Cardiac septum (tissue), 1 donor: ENCODE measurements around the gene ENG. TPM values are rescaled to one million over a fixed set of nuclear protein-coding genes. Genes with fewer than 3 reads are reported as not detected.
"Not testable (repeated sequence)": the region's sequence is repeated elsewhere in the genome, so short reads cannot be mapped to it uniquely, and the experiment has no call there.

Experiments
- DNase-seq: peaks from one replicate; pipeline ENCODE4 v3.0.0-alpha.2; 2020; ENCODE audit warnings: low spot score
- intact Hi-C: fragments of 100-400 bp; cut with DNase I; formaldehyde crosslinking; loops from one replicate; pipeline ENCODE4 v1.14.0; 2022
- total RNA-seq: library from RNA; stranded (reverse); fragmentation: NEBNext Ultra II Directional; extraction: Animal tissue kit (Norgen Biotek cat#: 25700); gene quantifications from one replicate; pipeline ENCODE4 v1.2.1, GENCODE V29; 2021
- donor health status: DM: no; HTN: no; CAD: no.

The ENG gene
- total RNA-seq, 1 donor from 2014 or later, result 244 TPM

GRCh38 chr9:127881715-127882114 is 27.3 kb upstream of the ENG start:
- intact Hi-C loops, DNase-seq: not testable (repeated sequence)

GRCh38 chr9:127880143-127880542 is 25.7 kb upstream of the ENG start:
- intact Hi-C loops, result no loop called here
- DNase-seq, result no peak

- no peak for DNase-seq
- intact Hi-C loops, result loop anchor here (5.0 kb wide), 1 partner anchor 38 kb away; the partner anchor contains the start of gene ST6GALNAC4
Observed at GRCh38 chr9:127878652-127879390, 24.4 kb upstream of the ENG start.

GRCh38 chr9:127878001-127878651 is 23.7 kb upstream of the ENG start:
- intact Hi-C loops, result loop anchor here (5.0 kb wide), 1 partner anchor 39 kb away; the partner anchor contains the start of gene ST6GALNAC4

GRCh38 chr9:127877566-127877998 is 23.1 kb upstream of the ENG start, which contains the start of gene AK1:
AK1 (minus strand) TSS chr9:127877675; CDS start chr9:127874617, 3,058 bp downstream.
- DNase-seq, result peak; percentile 93
- intact Hi-C loops, result loop anchor here (2.0 to 5.0 kb wide), 2 partner anchors 19 to 40 kb away; partner anchors contain the start of gene ST6GALNAC4

More at GRCh38 chr9:127878001-127878651, 23.7 kb upstream of the ENG start:
- DNase-seq, result no peak

- intact Hi-C loops, result loop anchor here (2.0 to 5.0 kb wide), 2 partner anchors 20 to 40 kb away; partner anchors contain the start of gene ST6GALNAC4
- DNase-seq, result no peak
Observed at GRCh38 chr9:127876764-127877562, 22.5 kb upstream of the ENG start.

- no peak for DNase-seq
- intact Hi-C loops, result loop anchor here (2.0 to 5.0 kb wide), 2 partner anchors 21 to 41 kb away; partner anchors contain the start of gene ST6GALNAC4
Observed at GRCh38 chr9:127876026-127876763, 21.7 kb upstream of the ENG start.

- no peak for DNase-seq
- intact Hi-C loops, result loop anchor here (5.0 kb wide), 1 partner anchor 42 kb away; the partner anchor contains the start of gene ST6GALNAC4
Observed at GRCh38 chr9:127875306-127875966, 21.0 kb upstream of the ENG start.

GRCh38 chr9:127874301-127875221 is 20.1 kb upstream of the ENG start:
- intact Hi-C loops, result loop anchor here (5.0 kb wide), 2 partner anchors 43 to 137 kb away; partner anchors contain the start of genes ST6GALNAC4 and TOR2A
- no peak for DNase-seq

- peak; percentile 90 for DNase-seq
- intact Hi-C loops, result loop anchor here (5.0 kb wide), 1 partner anchor 137 kb away; the partner anchor contains the start of gene TOR2A
Observed at GRCh38 chr9:127873886-127874285, 19.4 kb upstream of the ENG start.

GRCh38 chr9:127873223-127873691 is 18.8 kb upstream of the ENG start:
- DNase-seq, result no peak
- intact Hi-C loops, result loop anchor here (5.0 kb wide), 1 partner anchor 136 kb away; the partner anchor contains the start of gene TOR2A

- DNase-seq, result no peak
- intact Hi-C loops, result loop anchor here (5.0 kb wide), 1 partner anchor 135 kb away; the partner anchor contains the start of gene TOR2A
Observed at GRCh38 chr9:127872369-127873222, 18.1 kb upstream of the ENG start.

- intact Hi-C loops, result loop anchor here (2.0 to 5.0 kb wide), 2 partner anchors 85 to 134 kb away; partner anchors contain the start of genes CDK9 and TOR2A
- DNase-seq, result no peak
Observed at GRCh38 chr9:127871531-127871930, 17.1 kb upstream of the ENG start.

GRCh38 chr9:127870887-127871286 is 16.4 kb upstream of the ENG start:
- no peak for DNase-seq
- intact Hi-C loops, result loop anchor here (2.0 to 5.0 kb wide), 2 partner anchors 84 to 134 kb away; partner anchors contain the start of genes CDK9 and TOR2A

GRCh38 chr9:127870153-127870491 is 15.7 kb upstream of the ENG start:
- intact Hi-C loops, result loop anchor here (2.0 to 5.0 kb wide), 2 partner anchors 83 to 133 kb away; partner anchors contain the start of genes CDK9 and TOR2A
- not testable (repeated sequence) for DNase-seq
